ENCODE measurements around the gene FAM229A.
"Not testable (repeated sequence)": the region's sequence is repeated elsewhere in the genome, so short reads cannot be mapped to it uniquely, and the experiment has no call there.

FAM229A gene

GRCh38 chr1:32362474-32363313 is at the start of gene FAM229A, which contains the start of gene TSSK3:
Gene FAM229A (minus strand): TSS chr1:32362485. CDS start chr1:32362091, 394 bp downstream.
Gene TSSK3 (plus strand): TSS chr1:32362539. CDS start chr1:32362702, 163 bp downstream.
- DNase-seq = no peak
- in situ Hi-C loops (cut with HindIII; ENCODE audit: low pct_ligation_motif_present, low pct_unique_long_range_greater_than_20kb, low sequenced_read_pairs) = no loop called here

- in situ Hi-C loops (cut with HindIII; ENCODE audit: low pct_ligation_motif_present, low pct_unique_long_range_greater_than_20kb, low sequenced_read_pairs) = no loop called here
- DNase-seq = no peak
Measured at GRCh38 chr1:32411261-32411660, 49.0 kb upstream of the FAM229A start.

GRCh38 chr1:32406629-32407111 is 44.4 kb upstream of the FAM229A start:
- no peak for DNase-seq
- in situ Hi-C loops (cut with HindIII; ENCODE audit: low pct_ligation_motif_present, low pct_unique_long_range_greater_than_20kb, low sequenced_read_pairs) = no loop called here

- no peak for DNase-seq
- in situ Hi-C loops (cut with HindIII; ENCODE audit: low pct_ligation_motif_present, low pct_unique_long_range_greater_than_20kb, low sequenced_read_pairs) = no loop called here
Measured at GRCh38 chr1:32405672-32406467, 43.6 kb upstream of the FAM229A start.

GRCh38 chr1:32404946-32405345 is 42.7 kb upstream of the FAM229A start:
- in situ Hi-C loops (cut with HindIII; ENCODE audit: low pct_ligation_motif_present, low pct_unique_long_range_greater_than_20kb, low sequenced_read_pairs) = no loop called here
- DNase-seq = no peak

- in situ Hi-C loops (cut with HindIII; ENCODE audit: low pct_ligation_motif_present, low pct_unique_long_range_greater_than_20kb, low sequenced_read_pairs) = no loop called here
- peak; percentile 67 for DNase-seq
Measured at GRCh38 chr1:32400876-32401631, 38.8 kb upstream of the FAM229A start.

- in situ Hi-C loops (cut with HindIII; ENCODE audit: low pct_ligation_motif_present, low pct_unique_long_range_greater_than_20kb, low sequenced_read_pairs) = no loop called here
- DNase-seq = no peak
Measured at GRCh38 chr1:32399843-32400242, 37.6 kb upstream of the FAM229A start.

GRCh38 chr1:32398401-32398800 is 36.1 kb upstream of the FAM229A start:
- in situ Hi-C loops (cut with HindIII; ENCODE audit: low pct_ligation_motif_present, low pct_unique_long_range_greater_than_20kb, low sequenced_read_pairs) = no loop called here
- no peak for DNase-seq

GRCh38 chr1:32396524-32396923 is 34.2 kb upstream of the FAM229A start:
- in situ Hi-C loops (cut with HindIII; ENCODE audit: low pct_ligation_motif_present, low pct_unique_long_range_greater_than_20kb, low sequenced_read_pairs); DNase-seq: not testable (repeated sequence)

GRCh38 chr1:32394890-32395432 is 32.7 kb upstream of the FAM229A start:
- in situ Hi-C loops (cut with HindIII; ENCODE audit: low pct_ligation_motif_present, low pct_unique_long_range_greater_than_20kb, low sequenced_read_pairs) = no loop called here
- DNase-seq = no peak

- in situ Hi-C loops (cut with HindIII; ENCODE audit: low pct_ligation_motif_present, low pct_unique_long_range_greater_than_20kb, low sequenced_read_pairs) = no loop called here
- peak; percentile 93 for DNase-seq
Measured at GRCh38 chr1:32394141-32394889, 32.0 kb upstream of the FAM229A start, which contains the start of gene BSDC1. Gene BSDC1 (minus strand): TSS chr1:32394441. CDS start chr1:32394414, 27 bp downstream.

- in situ Hi-C loops (cut with HindIII; ENCODE audit: low pct_ligation_motif_present, low pct_unique_long_range_greater_than_20kb, low sequenced_read_pairs) = no loop called here
- DNase-seq = peak; percentile 47
Measured at GRCh38 chr1:32393832-32394140, 31.5 kb upstream of the FAM229A start.

GRCh38 chr1:32393136-32393535 is 30.9 kb upstream of the FAM229A start:
- DNase-seq = no peak
- in situ Hi-C loops (cut with HindIII; ENCODE audit: low pct_ligation_motif_present, low pct_unique_long_range_greater_than_20kb, low sequenced_read_pairs) = no loop called here

GRCh38 chr1:32392325-32392724 is 30.0 kb upstream of the FAM229A start:
- in situ Hi-C loops (cut with HindIII; ENCODE audit: low pct_ligation_motif_present, low pct_unique_long_range_greater_than_20kb, low sequenced_read_pairs) = no loop called here

GRCh38 chr1:32390904-32391870 is 28.9 kb upstream of the FAM229A start:
- in situ Hi-C loops (cut with HindIII; ENCODE audit: low pct_ligation_motif_present, low pct_unique_long_range_greater_than_20kb, low sequenced_read_pairs) = no loop called here
- DNase-seq = no peak

More at GRCh38 chr1:32392325-32392724, 30.0 kb upstream of the FAM229A start:
- DNase-seq = no peak

GRCh38 chr1:32388641-32389040 is 26.4 kb upstream of the FAM229A start:
- DNase-seq = no peak
- in situ Hi-C loops (cut with HindIII; ENCODE audit: low pct_ligation_motif_present, low pct_unique_long_range_greater_than_20kb, low sequenced_read_pairs) = no loop called here

Data from ACHN (cell line).